ENCODE data around the gene SPR. TPM values are rescaled to one million over a fixed set of nuclear protein-coding genes. Genes with fewer than 3 reads are reported as not detected.

The SPR gene
- total and polyA plus RNA-seq, 2 donors (not counting 1 experiment from before 2014, with no cell fraction given), result 9.4 to 23.3 TPM

DNA sequence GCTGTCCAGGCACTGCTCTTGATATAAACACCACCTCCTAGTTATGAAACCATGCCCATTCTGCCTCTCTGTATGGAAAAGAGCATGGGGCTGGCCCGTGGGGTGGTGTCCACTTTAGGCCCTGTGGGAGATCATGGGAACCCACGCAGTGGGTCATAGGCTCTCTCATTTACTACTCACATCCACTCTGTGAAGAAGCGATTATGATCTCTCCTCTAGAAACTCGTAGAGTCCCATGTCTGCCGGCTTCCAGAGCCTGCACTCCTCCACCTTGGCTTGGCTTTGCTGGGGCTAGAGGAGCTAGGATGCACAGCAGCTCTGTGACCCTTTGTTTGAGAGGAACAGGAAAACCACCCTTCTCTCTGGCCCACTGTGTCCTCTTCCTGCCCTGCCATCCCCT lies 46.0 kb downstream of the SPR start:
- no peak overlapping the region for H3K27ac ChIP-seq (ENCODE audit: insufficient read depth, low read length)
- no peaks in the 10 kb centered on the region for H4K20me1 ChIP-seq (ENCODE audit: control insufficient read depth, extremely low read depth, insufficient read depth, low read length)
- no peak overlapping the region for H3K9ac ChIP-seq (ENCODE audit: insufficient read depth, low read length)
- H3K79me2 ChIP-seq (ENCODE audit: control insufficient read depth, insufficient read depth, low read length), result no peaks in the 10 kb centered on the region
- TF ChIP-seq, protein P1, sequence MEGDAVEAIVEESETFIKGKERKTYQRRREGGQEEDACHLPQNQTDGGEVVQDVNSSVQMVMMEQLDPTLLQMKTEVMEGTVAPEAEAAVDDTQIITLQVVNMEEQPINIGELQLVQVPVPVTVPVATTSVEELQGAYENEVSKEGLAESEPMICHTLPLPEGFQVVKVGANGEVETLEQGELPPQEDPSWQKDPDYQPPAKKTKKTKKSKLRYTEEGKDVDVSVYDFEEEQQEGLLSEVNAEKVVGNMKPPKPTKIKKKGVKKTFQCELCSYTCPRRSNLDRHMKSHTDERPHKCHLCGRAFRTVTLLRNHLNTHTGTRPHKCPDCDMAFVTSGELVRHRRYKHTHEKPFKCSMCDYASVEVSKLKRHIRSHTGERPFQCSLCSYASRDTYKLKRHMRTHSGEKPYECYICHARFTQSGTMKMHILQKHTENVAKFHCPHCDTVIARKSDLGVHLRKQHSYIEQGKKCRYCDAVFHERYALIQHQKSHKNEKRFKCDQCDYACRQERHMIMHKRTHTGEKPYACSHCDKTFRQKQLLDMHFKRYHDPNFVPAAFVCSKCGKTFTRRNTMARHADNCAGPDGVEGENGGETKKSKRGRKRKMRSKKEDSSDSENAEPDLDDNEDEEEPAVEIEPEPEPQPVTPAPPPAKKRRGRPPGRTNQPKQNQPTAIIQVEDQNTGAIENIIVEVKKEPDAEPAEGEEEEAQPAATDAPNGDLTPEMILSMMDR (conservative IDR thresholded peaks at IDR 0.05 in 1 of 2, IDR thresholded peaks at IDR 0.05 in 1 of 2; ENCODE audit: low read depth in 1 of 2, low read length in 2 of 2), result no peak
- TF ChIP-seq EZH2 (IDR thresholded peaks at IDR 0.05; ENCODE audit: low read length, missing control alignments), result no peak
- H3K36me3 ChIP-seq (ENCODE audit: control insufficient read depth, insufficient read depth, low read length), result no peaks in the 10 kb centered on the region
- H3K4me1 ChIP-seq (ENCODE audit: control insufficient read depth, extremely low read depth, insufficient read depth, low read length), result no peaks in the 10 kb centered on the region
- no peak overlapping the region for H2AFZ ChIP-seq (ENCODE audit: low read length)
- H3K4me3 ChIP-seq (replicated peaks in 1 of 4; ENCODE audit: control extremely low read depth in 1 of 4, insufficient read depth in 1 of 4, low read depth in 3 of 4, low read length in 4 of 4), result no peak overlapping the region
- peaks cover 31% of the 10 kb centered on the region for H3K27me3 ChIP-seq (ENCODE audit: control insufficient read depth, insufficient read depth, low read length)
- H3K4me2 ChIP-seq (ENCODE audit: extremely low read depth, insufficient read depth, low read length), result no peak overlapping the region
- no peaks in the 10 kb centered on the region for H3K9me3 ChIP-seq (ENCODE audit: control insufficient read depth, insufficient read depth, low read depth, low read length)
- DNase-seq (ENCODE audit: low read depth in 2 of 2), result no peak

DNA sequence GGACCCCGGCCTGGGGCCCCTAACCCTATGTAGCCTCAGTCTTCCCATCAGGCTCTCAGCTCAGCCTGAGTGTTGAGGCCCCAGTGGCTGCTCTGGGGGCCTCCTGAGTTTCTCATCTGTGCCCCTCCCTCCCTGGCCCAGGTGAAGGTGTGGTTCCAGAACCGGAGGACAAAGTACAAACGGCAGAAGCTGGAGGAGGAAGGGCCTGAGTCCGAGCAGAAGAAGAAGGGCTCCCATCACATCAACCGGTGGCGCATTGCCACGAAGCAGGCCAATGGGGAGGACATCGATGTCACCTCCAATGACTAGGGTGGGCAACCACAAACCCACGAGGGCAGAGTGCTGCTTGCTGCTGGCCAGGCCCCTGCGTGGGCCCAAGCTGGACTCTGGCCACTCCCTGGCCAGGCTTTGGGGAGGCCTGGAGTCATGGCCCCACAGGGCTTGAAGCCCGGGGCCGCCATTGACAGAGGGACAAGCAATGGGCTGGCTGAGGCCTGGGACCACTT lies 46.5 kb downstream of the SPR start:
- Histone ChIP-seq H3K4me2 (ENCODE audit: extremely low read depth, insufficient read depth, low read length) (no peak overlapping the region), H3K4me1 (ENCODE audit: control insufficient read depth, extremely low read depth, insufficient read depth, low read length) (no peaks in the 10 kb centered on the region), H3K9me3 (ENCODE audit: control insufficient read depth, insufficient read depth, low read depth, low read length) (no peaks in the 10 kb centered on the region), H3K27ac (ENCODE audit: insufficient read depth, low read length) (no peak overlapping the region), H3K27me3 (ENCODE audit: control insufficient read depth, insufficient read depth, low read length) (peaks cover 27% of the 10 kb centered on the region), H3K9ac (ENCODE audit: insufficient read depth, low read length) (no peak overlapping the region), H3K79me2 (ENCODE audit: control insufficient read depth, insufficient read depth, low read length) (no peaks in the 10 kb centered on the region), H3K36me3 (ENCODE audit: control insufficient read depth, insufficient read depth, low read length) (no peaks in the 10 kb centered on the region), H4K20me1 (ENCODE audit: control insufficient read depth, extremely low read depth, insufficient read depth, low read length) (no peaks in the 10 kb centered on the region), H3K4me3 (replicated peaks in 1 of 4; ENCODE audit: control extremely low read depth in 1 of 4, insufficient read depth in 1 of 4, low read depth in 3 of 4, low read length in 4 of 4) (no peak overlapping the region), H2AFZ (ENCODE audit: low read length) (no peak overlapping the region)
- TF ChIP-seq EZH2 (IDR thresholded peaks at IDR 0.05; ENCODE audit: low read length, missing control alignments), result no peak
- TF ChIP-seq, protein P1 (conservative IDR thresholded peaks at IDR 0.05 in 1 of 2, IDR thresholded peaks at IDR 0.05 in 1 of 2; ENCODE audit: low read depth in 1 of 2, low read length in 2 of 2), result no peak
- no peak for DNase-seq (ENCODE audit: low read depth in 2 of 2)

DNA sequence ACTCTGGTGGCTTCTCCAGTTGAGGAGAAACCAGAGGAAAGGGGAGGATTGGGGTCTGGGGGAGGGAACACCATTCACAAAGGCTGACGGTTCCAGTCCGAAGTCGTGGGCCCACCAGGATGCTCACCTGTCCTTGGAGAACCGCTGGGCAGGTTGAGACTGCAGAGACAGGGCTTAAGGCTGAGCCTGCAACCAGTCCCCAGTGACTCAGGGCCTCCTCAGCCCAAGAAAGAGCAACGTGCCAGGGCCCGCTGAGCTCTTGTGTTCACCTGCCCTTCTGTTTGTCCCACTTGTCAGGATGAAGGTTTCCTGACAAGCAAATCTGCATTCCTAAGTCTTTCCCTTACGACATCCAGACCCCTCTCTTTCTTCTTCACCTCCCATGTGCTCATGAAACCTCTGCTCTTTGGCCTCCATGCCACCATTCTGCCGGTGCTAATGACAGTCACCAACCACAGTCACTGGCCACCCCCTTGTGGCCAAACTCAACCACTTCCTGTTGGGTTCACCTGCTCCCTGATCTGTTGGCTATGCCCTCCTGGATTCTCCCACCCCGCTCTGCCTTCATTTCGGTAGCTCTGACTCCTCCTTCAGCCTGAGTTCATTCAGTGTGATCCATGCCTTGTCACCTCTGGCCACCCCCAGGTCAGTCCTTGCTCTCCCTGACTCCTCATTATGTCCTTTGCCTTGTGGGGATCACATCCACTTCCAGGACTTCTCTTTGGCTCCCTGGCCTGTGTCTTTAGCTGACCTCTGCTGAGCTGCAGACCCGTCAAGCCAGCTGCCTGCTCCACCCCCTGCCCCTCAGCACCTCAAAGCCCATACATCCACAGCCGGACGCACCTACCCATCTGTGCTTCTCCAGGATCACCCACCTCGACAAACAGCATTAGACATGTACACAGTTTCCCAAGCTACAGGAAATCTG lies 47.7 kb downstream of the SPR start:
- no peaks in the 10 kb centered on the region for H3K36me3 ChIP-seq (ENCODE audit: control insufficient read depth, insufficient read depth, low read length)
- H4K20me1 ChIP-seq (ENCODE audit: control insufficient read depth, extremely low read depth, insufficient read depth, low read length), result no peaks in the 10 kb centered on the region
- H3K27me3 ChIP-seq (ENCODE audit: control insufficient read depth, insufficient read depth, low read length), result peaks cover 20% of the 10 kb centered on the region
- no peak overlapping the region for H3K4me2 ChIP-seq (ENCODE audit: extremely low read depth, insufficient read depth, low read length)
- H3K4me3 ChIP-seq (replicated peaks in 1 of 4; ENCODE audit: control extremely low read depth in 1 of 4, insufficient read depth in 1 of 4, low read depth in 3 of 4, low read length in 4 of 4), result no peak overlapping the region
- TF ChIP-seq EZH2 (IDR thresholded peaks at IDR 0.05; ENCODE audit: low read length, missing control alignments), result no peak
- TF ChIP-seq, protein P1 (conservative IDR thresholded peaks at IDR 0.05 in 1 of 2, IDR thresholded peaks at IDR 0.05 in 1 of 2; ENCODE audit: low read depth in 1 of 2, low read length in 2 of 2), result no peak
- no peak overlapping the region for H3K9ac ChIP-seq (ENCODE audit: insufficient read depth, low read length)
- no peak overlapping the region for H3K27ac ChIP-seq (ENCODE audit: insufficient read depth, low read length)
- H3K79me2 ChIP-seq (ENCODE audit: control insufficient read depth, insufficient read depth, low read length), result no peaks in the 10 kb centered on the region
- H2AFZ ChIP-seq (ENCODE audit: low read length), result no peak overlapping the region
- H3K4me1 ChIP-seq (ENCODE audit: control insufficient read depth, extremely low read depth, insufficient read depth, low read length), result no peaks in the 10 kb centered on the region
- H3K9me3 ChIP-seq (ENCODE audit: control insufficient read depth, insufficient read depth, low read depth, low read length), result no peaks in the 10 kb centered on the region
- no peak for DNase-seq (ENCODE audit: low read depth in 2 of 2)

All from fibroblast of lung (primary cell).